GM12872 (cell line): ENCODE results near the gene LRRC14B.

Source experiments
- TF ChIP-seq, protein P1 (sequence below): IDR thresholded peaks from 3 replicates; pipeline ENCODE4 v1.5.1; 2011; ENCODE audit warnings: low read depth, mild to moderate bottlenecking, low read length, moderate library complexity; ENCODE audit not compliant: insufficient read depth

LRRC14B gene

GRCh38 chr5:190366-191035 is 794 bp upstream of the LRRC14B start:
- TF ChIP-seq, protein P1, sequence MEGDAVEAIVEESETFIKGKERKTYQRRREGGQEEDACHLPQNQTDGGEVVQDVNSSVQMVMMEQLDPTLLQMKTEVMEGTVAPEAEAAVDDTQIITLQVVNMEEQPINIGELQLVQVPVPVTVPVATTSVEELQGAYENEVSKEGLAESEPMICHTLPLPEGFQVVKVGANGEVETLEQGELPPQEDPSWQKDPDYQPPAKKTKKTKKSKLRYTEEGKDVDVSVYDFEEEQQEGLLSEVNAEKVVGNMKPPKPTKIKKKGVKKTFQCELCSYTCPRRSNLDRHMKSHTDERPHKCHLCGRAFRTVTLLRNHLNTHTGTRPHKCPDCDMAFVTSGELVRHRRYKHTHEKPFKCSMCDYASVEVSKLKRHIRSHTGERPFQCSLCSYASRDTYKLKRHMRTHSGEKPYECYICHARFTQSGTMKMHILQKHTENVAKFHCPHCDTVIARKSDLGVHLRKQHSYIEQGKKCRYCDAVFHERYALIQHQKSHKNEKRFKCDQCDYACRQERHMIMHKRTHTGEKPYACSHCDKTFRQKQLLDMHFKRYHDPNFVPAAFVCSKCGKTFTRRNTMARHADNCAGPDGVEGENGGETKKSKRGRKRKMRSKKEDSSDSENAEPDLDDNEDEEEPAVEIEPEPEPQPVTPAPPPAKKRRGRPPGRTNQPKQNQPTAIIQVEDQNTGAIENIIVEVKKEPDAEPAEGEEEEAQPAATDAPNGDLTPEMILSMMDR = no peak

DNA sequence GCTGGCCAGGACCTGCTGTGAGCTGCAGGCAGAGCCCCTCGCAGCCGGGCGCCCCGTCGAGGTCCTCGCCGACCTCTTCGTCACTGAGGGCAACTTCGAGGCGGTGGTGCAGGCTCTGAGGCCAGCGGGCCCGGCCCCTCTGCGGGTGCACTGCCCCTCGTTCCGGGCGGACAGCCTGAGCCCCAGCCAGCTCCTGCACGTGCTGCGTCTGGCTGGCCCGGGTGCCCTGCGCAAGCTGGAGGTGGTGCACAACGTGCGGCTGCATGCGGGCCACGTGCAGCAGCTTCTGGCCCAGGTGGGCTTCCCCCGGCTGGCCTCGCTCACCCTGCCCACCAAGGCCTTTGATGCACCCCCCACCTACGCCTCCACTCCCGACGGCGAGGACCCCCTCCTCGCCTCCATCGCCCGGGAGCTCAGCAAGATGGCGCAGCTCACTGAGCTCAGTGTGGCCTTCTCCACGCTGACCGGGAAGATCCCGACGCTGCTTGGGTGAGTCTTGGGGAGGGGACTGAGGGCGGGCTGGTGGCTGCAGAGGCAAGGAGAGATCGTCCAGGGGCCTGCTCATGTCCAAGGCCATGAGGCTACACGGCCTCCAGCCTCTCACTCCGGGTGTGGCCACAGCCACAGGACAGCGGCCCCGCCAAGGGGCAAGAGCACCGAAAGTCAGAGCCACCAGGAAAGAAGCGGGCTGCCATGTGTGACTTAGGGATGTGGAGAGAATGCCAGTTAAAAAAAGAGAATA is 825 bp downstream of the LRRC14B start:
- TF ChIP-seq, protein P1 = no peak

DNA sequence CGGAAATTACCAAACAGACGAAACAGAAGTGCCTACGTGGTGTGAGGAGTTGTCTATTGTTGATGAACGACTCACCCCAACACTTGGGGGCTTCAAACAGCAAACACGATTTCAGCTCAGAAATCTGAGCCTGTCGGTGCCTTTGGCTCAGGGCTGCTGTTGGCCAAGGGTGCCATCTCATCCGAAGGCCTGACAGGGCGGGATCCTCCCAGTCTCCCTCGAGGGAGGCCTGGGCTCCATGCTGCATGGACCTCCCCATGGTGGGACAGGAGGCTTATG is 1.3 kb downstream of the LRRC14B start:
- TF ChIP-seq, protein P1 = no peak

DNA sequence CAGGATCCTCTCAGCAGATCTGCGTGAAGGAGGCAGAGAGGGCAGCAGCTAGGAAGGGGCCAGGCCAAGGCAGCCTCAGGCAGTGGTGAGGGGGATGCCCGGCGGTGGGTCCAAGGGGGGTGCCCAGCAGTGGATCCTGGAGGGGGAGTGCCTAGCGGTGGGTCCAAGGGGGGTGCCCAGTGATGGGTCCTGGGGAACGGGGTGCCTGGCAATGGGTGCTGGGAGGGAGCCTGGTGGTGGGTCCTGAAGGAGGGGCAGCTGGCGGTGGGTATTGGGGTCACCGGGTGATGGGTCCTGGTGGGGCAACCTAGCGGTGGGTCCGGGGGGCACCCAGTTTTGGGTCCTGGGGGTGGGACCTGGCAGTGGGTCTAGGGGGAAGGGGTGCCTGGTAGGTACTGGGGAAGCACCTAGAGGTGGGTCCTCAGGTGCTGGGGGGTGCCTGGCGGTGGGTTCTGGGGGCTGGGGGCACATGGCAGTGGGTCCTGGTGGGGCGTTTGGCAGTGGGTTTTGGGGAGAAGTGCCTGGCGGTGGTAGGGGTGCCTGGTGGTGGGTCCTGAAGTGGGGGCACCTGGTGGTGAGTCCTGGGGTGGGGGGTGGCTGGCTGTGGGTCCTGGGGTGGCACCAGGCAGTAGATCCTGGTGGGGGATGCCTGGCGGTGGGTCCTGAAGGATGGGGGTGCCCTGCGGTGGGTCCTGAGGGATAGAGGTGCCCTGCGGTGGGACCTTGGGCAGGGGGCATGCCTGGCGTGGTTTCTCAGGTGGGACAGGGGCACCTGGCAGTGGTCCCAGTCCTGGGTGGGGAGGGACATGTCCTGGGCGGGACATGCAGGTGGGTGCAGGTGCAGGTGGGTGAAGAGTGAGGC is 1.9 kb downstream of the LRRC14B start:
- TF ChIP-seq, protein P1 = no peak

DNA sequence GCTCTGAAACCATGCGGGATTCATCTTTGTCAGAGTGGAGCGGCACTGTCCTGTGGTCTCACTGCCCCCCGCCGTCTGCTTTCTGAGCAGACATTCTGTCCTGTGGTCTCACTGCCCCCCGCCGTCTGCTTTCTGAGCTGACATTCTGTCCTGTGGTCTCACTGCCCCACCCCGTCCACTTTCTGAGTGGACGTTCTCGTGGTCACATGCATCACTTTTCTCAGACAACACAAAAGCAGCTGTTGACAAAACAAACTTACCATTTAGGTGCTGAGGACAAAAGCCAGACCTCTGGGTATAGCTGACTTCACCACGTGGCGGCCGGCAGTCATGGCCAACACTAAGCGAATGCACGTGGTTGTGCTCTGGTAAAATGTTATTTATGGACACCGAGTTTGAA is 2.8 kb downstream of the LRRC14B start:
- TF ChIP-seq, protein P1 = no peak

GRCh38 chr5:194603-195209 is 3.4 kb downstream of the LRRC14B start:
- TF ChIP-seq, protein P1 = no peak
